LHCN-M2 (cell line): ENCODE data around the gene APBB2. TPM values are rescaled to one million over a fixed set of nuclear protein-coding genes. Genes with fewer than 3 reads are reported as not detected.
"Not testable (repeated sequence)": the region's sequence is repeated elsewhere in the genome, so short reads cannot be mapped to it uniquely, and the experiment has no call there.

ENCODE experiments used
- DNase-seq: peaks from one replicate; pipeline ENCODE4 v3.0.0-alpha.2; 2012; ENCODE audit warnings: low read depth
- total RNA-seq: library from RNA; depleted of rRNA; stranded (reverse); fragments of >200 nt; gene quantifications from 2 replicates; pipeline ENCODE4 v1.2.3, GENCODE V29; 2014

Gene APBB2
- total RNA-seq, 1 experiment from 2014 or later = 109 TPM

GRCh38 chr4:40831146-40831907 lies 383.0 kb downstream of the APBB2 start:
- no peak for DNase-seq

GRCh38 chr4:40829586-40829985 lies 384.8 kb downstream of the APBB2 start:
- no peak for DNase-seq

GRCh38 chr4:40828661-40829060 lies 385.7 kb downstream of the APBB2 start:
- DNase-seq = no peak

- DNase-seq = no peak
Measured at GRCh38 chr4:40827758-40828157, 386.6 kb downstream of the APBB2 start.

- DNase-seq = no peak
Measured at GRCh38 chr4:40826821-40827220, 387.5 kb downstream of the APBB2 start.

GRCh38 chr4:40825014-40825838 lies 389.1 kb downstream of the APBB2 start:
- no peak for DNase-seq

GRCh38 chr4:40822420-40823166 lies 391.7 kb downstream of the APBB2 start:
- no peak for DNase-seq

GRCh38 chr4:40820101-40820500 lies 394.2 kb downstream of the APBB2 start:
- no peak for DNase-seq

- DNase-seq = not testable (repeated sequence)
Measured at GRCh38 chr4:40817157-40817556, 397.2 kb downstream of the APBB2 start.

GRCh38 chr4:40812856-40813255 lies 401.5 kb downstream of the APBB2 start:
- DNase-seq = no peak

- DNase-seq = peak; percentile 3
Measured at GRCh38 chr4:40812386-40812785, 402.0 kb downstream of the APBB2 start.

GRCh38 chr4:40811956-40812355 lies 402.4 kb downstream of the APBB2 start:
- peak; percentile 2 for DNase-seq

GRCh38 chr4:40808926-40809457 lies 405.4 kb downstream of the APBB2 start:
- no peak for DNase-seq

- no peak for DNase-seq
Measured at GRCh38 chr4:40804598-40804997, 409.7 kb downstream of the APBB2 start.

GRCh38 chr4:40800064-40800463 lies 414.3 kb downstream of the APBB2 start:
- DNase-seq = no peak

GRCh38 chr4:40789771-40790170 lies 424.6 kb downstream of the APBB2 start:
- DNase-seq = no peak

- no peak for DNase-seq
Measured at GRCh38 chr4:40789031-40789430, 425.3 kb downstream of the APBB2 start.

GRCh38 chr4:40788331-40788730 lies 426.0 kb downstream of the APBB2 start:
- no peak for DNase-seq

GRCh38 chr4:40785727-40786126 lies 428.6 kb downstream of the APBB2 start:
- DNase-seq = no peak

- DNase-seq = no peak
Measured at GRCh38 chr4:40782876-40783275, 431.5 kb downstream of the APBB2 start.

GRCh38 chr4:40778090-40778489 lies 436.3 kb downstream of the APBB2 start:
- no peak for DNase-seq

GRCh38 chr4:40769266-40769665 lies 445.1 kb downstream of the APBB2 start:
- DNase-seq = no peak
